HepG2 (cell line): Measurements from ENCODE around the gene CHRD. TPM values are rescaled to one million over a fixed set of nuclear protein-coding genes. Genes with fewer than 3 reads are reported as not detected.

Experiments
- FOXJ3 ChIP-seq: sonication (generic); formaldehyde crosslinking; IDR thresholded peaks from 2 replicates; pipeline ENCODE4 v1.4.0; 2020; ENCODE audit warnings: missing genetic modification reagents, mild to moderate bottlenecking, borderline replicate concordance
- KLF11 ChIP-seq: IDR thresholded peaks from 2 replicates; pipeline ENCODE4 v1.6.1; 2016; ENCODE audit warnings: missing compliant biosample characterization
- LCORL ChIP-seq, 2 experiments: fragments of 450-650 bp in 1 of 2; sonication (generic) in 1 of 2; formaldehyde crosslinking in 1 of 2; IDR thresholded peaks; 2 replicates each; pipeline versions ENCODE4 v1.5.0 to v1.6.1; 2017 to 2020; ENCODE audit warnings: antibody characterized with exemption in 1 of 2, missing genetic modification reagents in 1 of 2
- SUZ12 ChIP-seq: fragments of 150-350 bp; IDR thresholded peaks from 2 replicates; pipeline ENCODE4 v1.6.1; 2014; ENCODE audit warnings: low read depth, low read length
- ZNF205 ChIP-seq: IDR thresholded peaks from 2 replicates; pipeline ENCODE4 v1.6.1; 2018; ENCODE audit warnings: missing biosample characterization, missing genetic modification reagents
- ZNF501 ChIP-seq: sonication (generic); formaldehyde crosslinking; IDR thresholded peaks from 2 replicates; pipeline ENCODE4 v1.5.1; 2020; ENCODE audit warnings: mild to moderate bottlenecking, moderate library complexity, missing genetic modification reagents
- ZNF777 ChIP-seq: sonication (generic); formaldehyde crosslinking; IDR thresholded peaks from 2 replicates; pipeline ENCODE4 v1.4.0; 2020; ENCODE audit warnings: missing genetic modification reagents
- polyA plus RNA-seq, 8 experiments: library from polyadenylated mRNA; depleted of rRNA in 3 of 8; stranded (reverse) in 7 of 8; unstranded in 1 of 8; fragments of >200 nt; fragmentation: Illumina TruSeq in 4 of 8; extraction: Trizol in 4 of 8; gene quantifications; 2 replicates each; pipeline versions ENCODE4 v1.2.1 to v1.2.3, GENCODE V29; 2011 to 2016; ENCODE audit warnings: low read depth in 4 of 8, missing spikeins in 1 of 8, mixed read lengths in 1 of 8; ENCODE audit not compliant: insufficient read depth in 1 of 8
- total RNA-seq, 5 experiments: library from RNA; depleted of rRNA; stranded (reverse); fragments of >200 nt; fragmentation: Illumina TruSeq; extraction: Trizol; gene quantifications; 2 replicates each; pipeline ENCODE4 v1.2.3, GENCODE V29; 2016; ENCODE audit warnings: low read depth in 1 of 5
- TF ChIP-seq, protein P1 (sequence below): sonication (generic); formaldehyde crosslinking; IDR thresholded peaks from 2 replicates; pipeline ENCODE4 v1.4.0; 2020; ENCODE audit warnings: mild to moderate bottlenecking, missing genetic modification reagents

CHRD gene
- total and polyA plus RNA-seq, 2 of the 13 experiments (the other 11 are each of a cell fraction or from before 2014, with no cell fraction given), result 22.2 to 35.2 TPM

DNA sequence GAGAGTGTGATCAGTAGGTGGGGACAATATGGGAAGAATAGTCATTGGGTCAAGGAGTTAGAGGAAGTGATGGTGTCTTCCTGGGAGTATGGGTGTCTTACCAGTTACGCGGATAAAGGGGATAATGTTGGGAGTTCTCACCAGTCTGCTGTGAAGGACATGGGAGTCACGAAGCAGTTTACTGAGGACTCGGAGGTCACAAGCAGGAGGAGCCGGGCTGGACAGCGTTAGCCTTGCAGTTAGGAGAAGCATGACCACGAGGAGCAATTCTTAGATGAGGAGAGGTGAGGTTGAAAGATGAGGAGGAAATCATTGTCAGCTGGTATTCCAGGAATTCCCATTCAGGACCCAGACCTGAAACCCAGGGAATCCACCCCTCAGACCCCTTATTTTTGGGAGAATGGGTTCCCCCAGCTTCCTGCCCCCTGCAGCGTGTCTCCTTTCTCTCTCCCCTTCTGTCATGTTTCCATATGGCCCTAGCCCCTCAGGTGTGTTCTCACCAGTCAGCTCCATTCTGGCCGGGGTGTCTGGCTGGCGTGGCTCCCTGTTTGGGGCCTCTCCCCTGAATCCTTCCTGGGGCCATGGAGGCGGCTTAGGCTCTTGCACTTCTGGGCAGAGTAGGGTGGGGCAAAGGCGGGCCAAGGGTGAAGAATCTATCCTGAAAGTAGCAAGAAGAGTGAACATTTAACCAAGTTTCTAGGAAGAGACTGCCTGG lies 4.0 kb upstream of the CHRD start (continued):
- TF ChIP-seq, protein P1, sequence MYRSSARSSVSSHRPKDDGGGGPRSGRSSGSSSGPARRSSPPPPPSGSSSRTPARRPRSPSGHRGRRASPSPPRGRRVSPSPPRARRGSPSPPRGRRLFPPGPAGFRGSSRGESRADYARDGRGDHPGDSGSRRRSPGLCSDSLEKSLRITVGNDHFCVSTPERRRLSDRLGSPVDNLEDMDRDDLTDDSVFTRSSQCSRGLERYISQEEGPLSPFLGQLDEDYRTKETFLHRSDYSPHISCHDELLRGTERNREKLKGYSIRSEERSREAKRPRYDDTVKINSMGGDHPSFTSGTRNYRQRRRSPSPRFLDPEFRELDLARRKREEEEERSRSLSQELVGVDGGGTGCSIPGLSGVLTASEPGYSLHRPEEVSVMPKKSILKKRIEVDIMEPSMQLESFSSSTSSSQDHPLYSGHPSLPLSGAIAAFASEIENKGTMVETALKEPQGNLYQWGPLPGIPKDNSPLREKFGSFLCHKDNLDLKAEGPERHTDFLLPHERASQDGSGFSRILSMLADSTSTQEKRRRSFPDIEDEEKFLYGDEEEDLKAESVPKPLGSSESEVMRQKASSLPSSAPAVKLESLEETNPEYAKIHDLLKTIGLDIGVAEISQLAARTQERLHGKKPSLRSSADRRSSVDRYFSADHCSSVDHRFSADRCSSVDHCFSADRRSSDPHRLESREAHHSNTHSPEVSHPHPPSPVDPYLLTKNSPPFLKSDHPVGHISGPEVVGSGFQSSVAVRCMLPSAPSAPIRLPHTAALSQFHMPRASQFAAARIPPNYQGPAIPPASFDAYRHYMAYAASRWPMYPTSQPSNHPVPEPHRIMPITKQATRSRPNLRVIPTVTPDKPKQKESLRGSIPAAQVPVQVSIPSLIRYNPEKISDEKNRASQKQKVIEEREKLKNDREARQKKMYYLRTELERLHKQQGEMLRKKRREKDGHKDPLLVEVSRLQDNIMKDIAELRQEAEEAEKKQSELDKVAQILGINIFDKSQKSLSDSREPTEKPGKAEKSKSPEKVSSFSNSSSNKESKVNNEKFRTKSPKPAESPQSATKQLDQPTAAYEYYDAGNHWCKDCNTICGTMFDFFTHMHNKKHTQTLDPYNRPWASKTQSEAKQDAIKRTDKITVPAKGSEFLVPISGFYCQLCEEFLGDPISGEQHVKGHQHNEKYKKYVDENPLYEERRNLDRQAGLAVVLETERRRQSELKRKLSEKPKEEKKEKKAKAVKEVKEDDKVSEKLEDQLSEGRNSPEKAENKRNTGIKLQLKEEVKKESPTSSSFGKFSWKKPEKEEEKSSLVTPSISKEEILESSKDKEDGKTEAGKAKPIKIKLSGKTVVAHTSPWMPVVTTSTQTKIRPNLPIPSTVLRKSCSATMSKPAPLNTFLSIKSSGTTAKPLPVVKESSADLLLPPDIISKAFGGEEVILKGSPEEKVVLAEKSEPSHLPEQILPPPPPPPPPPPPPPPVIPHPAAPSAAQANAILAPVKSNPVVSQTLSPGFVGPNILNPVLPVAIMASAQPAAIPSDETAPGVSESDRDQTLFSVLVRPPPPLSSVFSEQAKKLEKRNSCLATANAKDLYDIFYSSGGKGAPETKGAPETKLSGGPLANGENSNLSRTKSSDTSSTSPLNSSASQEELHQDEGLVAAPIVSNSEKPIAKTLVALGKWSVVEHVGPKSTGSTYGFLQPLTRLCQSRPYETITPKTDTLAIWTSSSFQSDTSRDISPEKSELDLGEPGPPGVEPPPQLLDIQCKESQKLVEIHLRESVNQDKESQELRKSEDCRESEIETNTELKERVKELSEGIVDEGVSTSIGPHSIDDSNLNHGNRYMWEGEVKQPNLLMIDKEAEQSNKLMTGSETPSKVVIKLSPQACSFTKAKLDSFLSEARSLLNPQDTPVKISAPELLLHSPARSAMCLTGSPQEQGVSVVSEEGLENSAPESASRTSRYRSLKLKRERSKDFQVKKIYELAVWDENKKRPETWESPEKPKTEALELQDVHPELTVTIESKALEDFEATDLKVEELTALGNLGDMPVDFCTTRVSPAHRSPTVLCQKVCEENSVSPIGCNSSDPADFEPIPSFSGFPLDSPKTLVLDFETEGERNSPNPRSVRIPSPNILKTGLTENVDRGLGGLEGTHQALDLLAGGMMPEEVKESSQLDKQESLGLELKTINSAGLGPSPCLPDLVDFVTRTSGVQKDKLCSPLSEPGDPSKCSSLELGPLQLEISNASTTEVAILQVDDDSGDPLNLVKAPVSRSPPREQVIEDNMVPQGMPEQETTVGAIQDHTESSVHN (CRISPR knock-in tag), result no peak
- TF ChIP-seq KLF11, result no peak
- TF ChIP-seq ZNF777 (CRISPR knock-in tag), result no peak
- TF ChIP-seq LCORL (IDR thresholded peaks at IDR 0.05), result no peak
- TF ChIP-seq LCORL (CRISPR knock-in tag; IDR thresholded peaks at IDR 0.05), result no peak
- TF ChIP-seq SUZ12, result no peak
- TF ChIP-seq FOXJ3 (CRISPR knock-in tag), result no peak
- no peak for TF ChIP-seq ZNF501
- no peak for TF ChIP-seq ZNF205 (CRISPR knock-in tag)
